SU-DHL-6 (cell line): ENCODE results near the gene IGF1.

ENCODE experiments used
- EZH2phosphoT487 ChIP-seq: fragments of 200-600 bp; sonication (generic), shearing (Covaris generic); conservative IDR thresholded peaks from 2 replicates; pipeline ENCODE4 v1.6.1; 2018; ENCODE audit warnings: mild to moderate bottlenecking, antibody characterized with exemption, low read length, moderate library complexity, mixed read lengths
- TF ChIP-seq, protein P1 (sequence below): fragments of 200-600 bp; sonication (generic); IDR thresholded peaks from one replicate; pipeline ENCODE4 v1.5.1; 2017; ENCODE audit warnings: antibody characterized with exemption, mild to moderate bottlenecking, low read length, moderate library complexity; ENCODE audit not compliant: insufficient read depth, poor library complexity, severe bottlenecking

DNA sequence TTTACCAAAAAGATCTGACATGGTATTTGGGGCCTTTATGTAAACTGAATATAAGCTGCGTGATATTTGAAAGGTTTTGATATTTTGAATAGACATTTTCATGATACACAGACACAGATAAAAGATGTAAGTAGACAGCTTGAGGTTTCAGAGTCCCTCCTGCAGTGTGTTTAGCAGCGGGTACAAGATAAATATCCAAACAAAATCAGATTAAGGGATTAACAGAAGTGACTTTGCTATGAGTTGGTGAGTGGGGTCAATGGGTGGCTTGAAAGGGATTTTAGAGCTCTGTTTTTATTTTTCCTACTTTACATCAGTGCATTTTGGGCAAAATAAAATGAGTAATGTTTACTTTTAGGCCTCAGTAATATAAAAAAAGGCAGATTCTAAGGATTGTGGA lies 84.1 kb downstream of the IGF1 start:
- no peak for TF ChIP-seq EZH2phosphoT487
- TF ChIP-seq, protein P1, sequence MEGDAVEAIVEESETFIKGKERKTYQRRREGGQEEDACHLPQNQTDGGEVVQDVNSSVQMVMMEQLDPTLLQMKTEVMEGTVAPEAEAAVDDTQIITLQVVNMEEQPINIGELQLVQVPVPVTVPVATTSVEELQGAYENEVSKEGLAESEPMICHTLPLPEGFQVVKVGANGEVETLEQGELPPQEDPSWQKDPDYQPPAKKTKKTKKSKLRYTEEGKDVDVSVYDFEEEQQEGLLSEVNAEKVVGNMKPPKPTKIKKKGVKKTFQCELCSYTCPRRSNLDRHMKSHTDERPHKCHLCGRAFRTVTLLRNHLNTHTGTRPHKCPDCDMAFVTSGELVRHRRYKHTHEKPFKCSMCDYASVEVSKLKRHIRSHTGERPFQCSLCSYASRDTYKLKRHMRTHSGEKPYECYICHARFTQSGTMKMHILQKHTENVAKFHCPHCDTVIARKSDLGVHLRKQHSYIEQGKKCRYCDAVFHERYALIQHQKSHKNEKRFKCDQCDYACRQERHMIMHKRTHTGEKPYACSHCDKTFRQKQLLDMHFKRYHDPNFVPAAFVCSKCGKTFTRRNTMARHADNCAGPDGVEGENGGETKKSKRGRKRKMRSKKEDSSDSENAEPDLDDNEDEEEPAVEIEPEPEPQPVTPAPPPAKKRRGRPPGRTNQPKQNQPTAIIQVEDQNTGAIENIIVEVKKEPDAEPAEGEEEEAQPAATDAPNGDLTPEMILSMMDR, result no peak
